Lower leg skin (tissue), 3 donors: ENCODE measurements around the gene GTPBP6.

Experiments used
- POLR2A ChIP-seq, 2 donors: fragments of 450-650 bp; IDR thresholded peaks; one replicate each; pipeline ENCODE4 v1.6.1; 2016 to 2017; ENCODE audit warnings: antibody characterized with exemption in 2 of 2, mild to moderate bottlenecking in 1 of 2, moderate library complexity in 1 of 2
- TF ChIP-seq, protein P1 (sequence below), 3 donors: fragments of 450-650 bp; IDR thresholded peaks; one replicate each; pipeline ENCODE4 v1.5.1; 2016; ENCODE audit warnings: antibody characterized with exemption in 3 of 3, mild to moderate bottlenecking in 3 of 3, moderate library complexity in 2 of 3

DNA sequence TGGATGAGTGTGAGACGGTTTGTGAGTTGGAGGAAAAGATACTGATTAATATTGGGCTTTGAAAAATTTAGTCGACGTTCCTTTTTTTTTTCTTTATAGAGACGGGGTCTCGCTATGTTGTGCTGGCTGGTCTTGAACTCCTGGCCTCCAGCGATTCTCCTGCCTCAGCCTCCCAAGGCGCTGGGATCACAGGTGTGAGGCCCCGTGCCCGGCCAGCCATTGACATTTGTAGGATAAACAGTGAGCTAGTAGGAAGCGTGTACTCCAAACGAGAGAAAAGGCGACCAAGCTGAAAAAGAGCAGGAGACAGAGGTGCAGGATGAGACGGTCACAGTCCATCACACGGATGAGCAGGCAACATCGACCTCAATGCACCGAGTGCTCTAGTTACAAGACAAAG, 48.8 kb upstream of the GTPBP6 start:
- TF ChIP-seq, protein P1, sequence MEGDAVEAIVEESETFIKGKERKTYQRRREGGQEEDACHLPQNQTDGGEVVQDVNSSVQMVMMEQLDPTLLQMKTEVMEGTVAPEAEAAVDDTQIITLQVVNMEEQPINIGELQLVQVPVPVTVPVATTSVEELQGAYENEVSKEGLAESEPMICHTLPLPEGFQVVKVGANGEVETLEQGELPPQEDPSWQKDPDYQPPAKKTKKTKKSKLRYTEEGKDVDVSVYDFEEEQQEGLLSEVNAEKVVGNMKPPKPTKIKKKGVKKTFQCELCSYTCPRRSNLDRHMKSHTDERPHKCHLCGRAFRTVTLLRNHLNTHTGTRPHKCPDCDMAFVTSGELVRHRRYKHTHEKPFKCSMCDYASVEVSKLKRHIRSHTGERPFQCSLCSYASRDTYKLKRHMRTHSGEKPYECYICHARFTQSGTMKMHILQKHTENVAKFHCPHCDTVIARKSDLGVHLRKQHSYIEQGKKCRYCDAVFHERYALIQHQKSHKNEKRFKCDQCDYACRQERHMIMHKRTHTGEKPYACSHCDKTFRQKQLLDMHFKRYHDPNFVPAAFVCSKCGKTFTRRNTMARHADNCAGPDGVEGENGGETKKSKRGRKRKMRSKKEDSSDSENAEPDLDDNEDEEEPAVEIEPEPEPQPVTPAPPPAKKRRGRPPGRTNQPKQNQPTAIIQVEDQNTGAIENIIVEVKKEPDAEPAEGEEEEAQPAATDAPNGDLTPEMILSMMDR (IDR thresholded peaks at IDR 0.05), result no peak
- TF ChIP-seq POLR2A (IDR thresholded peaks at IDR 0.05), result no peak
